HTR-8/SVneo (cell line): ENCODE measurements around the gene SLC6A19.

Source experiments
- DNase-seq: peaks from one replicate; pipeline ENCODE4 v3.0.0; 2011; ENCODE audit warnings: low spot score, mixed read lengths; ENCODE audit not compliant: insufficient read length
- FAIRE-seq: peaks from 2 replicates; lab custom pipeline; 2011; peaks lifted over from hg19 to GRCh38; lab: Jason Lieb, UNC

SLC6A19 gene

DNA sequence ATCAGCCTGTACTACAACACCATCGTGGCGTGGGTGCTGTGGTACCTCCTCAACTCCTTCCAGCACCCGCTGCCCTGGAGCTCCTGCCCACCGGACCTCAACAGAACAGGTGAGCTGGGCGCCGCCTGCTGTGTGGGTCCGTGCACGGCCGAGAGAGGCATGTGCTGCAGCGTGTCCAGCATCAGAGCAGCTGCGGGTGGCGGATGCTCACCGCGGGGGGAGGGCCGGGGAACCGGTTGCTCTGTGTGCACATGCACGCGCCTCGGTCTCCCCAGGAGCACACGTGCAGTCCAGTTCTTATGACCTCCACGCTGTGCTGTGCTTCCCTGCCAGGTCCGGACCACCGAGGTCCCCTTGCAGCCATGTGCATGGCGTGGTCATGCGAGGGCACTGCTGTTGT is 31.4 kb downstream of the SLC6A19 start:
- DNase-seq (no peak), FAIRE-seq (no peak)

DNA sequence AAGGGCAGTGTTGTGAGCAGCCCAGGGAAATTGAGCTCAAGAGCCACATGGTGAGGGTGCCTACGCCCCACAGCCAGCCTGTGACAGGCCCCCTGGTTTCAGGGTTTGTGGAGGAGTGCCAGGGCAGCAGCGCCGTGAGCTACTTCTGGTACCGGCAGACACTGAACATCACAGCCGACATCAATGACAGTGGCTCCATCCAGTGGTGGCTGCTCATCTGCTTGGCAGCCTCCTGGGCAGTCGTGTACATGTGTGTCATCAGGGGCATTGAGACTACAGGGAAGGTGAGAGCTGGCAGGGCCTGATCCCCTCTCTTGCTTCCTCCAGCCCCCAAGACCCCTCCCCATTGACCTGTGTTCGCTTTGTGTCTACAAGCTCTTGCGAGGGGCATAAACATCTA is 34.0 kb downstream of the SLC6A19 start:
- no peak for FAIRE-seq
- DNase-seq = no peak

DNA sequence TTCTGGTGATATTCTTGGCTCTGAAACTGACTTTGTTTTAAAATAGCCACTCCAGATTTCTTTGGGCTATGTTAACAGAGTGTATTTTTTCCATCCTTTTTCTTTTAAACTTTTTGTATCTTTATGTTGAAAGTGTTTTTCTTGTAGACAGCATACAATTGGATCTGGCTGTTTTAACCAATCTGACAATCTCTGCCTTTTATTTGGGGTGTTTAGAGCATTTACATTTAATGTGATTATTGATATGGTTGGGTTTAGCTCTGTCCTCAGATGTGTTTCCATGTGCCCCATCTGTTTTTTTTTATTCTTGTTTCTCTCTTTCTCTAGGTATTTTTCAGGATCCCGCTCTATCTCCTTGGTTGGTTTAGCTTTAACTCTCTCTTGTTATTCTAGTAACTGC is 34.4 kb downstream of the SLC6A19 start:
- FAIRE-seq = no peak

DNA sequence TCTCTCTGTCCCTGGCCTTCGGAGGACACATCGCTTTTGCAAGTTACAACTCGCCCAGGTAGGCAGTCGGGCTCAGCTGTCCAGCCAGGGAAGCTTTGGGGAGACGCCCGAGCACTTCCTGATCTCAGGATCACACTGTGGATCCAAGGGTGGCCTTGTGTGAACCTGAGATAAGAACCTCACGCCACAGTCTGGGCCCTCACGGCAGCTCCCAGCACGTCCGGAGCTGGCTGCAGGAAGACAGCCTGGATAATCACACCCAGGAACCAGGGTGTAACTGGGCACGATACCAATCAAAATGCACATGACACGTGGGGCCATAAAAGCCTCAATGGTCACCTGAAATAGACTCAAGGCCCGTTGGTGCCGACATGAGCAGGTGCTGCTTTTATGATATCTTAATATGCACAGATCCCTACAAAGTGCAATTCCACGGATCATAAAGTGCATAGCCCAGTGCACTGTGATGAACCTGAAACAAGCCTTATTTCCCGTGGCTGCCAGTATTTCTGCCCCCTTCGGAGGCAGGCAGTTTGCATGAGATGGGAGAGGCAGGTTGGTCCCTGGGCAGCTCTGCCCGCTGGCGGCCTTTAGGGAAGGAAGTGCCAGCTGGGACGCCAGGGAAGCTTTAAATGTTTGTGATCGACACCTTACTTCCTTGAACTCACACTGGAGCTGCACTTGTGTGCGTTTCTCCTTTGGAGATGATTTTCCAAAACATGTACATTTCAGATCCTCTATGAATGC is 38.3 kb downstream of the SLC6A19 start:
- no peak for FAIRE-seq
- DNase-seq = no peak

More for the DNA sequence above, 34.4 kb downstream of the SLC6A19 start:
- no peak for DNase-seq

DNA sequence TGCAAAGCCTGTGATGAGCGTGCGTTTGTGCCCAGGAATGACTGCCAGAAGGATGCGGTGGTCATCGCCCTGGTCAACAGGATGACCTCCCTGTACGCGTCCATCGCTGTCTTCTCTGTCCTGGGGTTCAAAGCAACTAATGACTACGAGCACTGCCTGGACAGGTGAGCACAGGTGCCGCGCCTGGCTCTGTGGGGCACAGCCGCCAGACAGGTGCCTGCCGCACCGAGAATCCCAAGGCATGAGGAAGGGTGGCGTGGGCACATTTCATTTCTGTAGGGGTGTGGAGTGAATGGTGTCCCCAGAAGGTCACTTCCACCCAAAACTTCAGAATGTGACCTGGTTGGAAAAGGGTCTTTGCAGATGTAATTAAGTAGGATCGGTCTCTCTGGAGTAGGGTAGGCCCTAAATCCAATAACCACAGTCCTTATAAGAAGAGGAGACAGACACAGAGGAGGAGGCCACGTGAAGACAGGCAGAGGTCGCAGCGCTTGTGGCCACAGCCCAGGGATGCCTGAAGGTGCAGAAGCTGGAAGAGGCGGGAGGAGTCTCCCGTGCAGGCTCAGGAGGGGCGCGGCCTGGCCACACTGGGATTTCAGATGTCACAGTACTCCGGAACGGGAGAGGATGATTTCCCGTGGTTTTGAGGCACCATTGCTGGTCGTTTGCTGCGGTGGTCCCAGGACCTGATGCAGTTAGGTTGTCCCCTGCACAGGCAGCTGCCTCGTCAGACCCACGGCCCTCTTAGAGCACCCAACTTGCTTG is 39.3 kb downstream of the SLC6A19 start:
- FAIRE-seq (no peak), DNase-seq (no peak)

DNA sequence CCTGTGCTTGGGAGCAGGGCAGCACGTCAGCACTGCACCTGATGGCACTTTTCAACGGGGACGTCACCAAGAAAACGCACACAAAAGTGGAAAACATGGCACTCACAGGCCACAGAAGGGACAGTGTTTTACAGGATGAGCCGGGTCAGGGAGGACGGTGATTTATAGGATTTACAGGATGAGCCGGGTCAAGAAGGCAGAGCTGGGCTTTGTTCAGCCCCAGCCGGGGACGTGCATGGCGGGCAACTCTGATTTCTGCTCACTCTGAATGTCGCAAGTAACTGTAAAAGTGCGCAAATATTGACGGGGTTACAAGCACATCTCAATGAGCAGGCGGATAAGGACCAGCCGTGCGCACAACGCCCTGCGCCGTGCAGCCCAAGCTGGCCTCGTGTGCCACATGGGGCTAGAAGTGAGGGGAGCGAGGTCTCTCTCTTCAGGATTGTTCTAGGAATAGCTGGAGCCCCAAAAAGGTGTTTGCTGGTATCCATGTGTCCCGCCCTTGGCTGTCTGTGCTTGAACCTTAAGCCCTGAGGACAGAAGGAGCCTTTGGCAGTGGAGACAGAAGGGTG is 40.2 kb downstream of the SLC6A19 start:
- FAIRE-seq = peak; percentile 4
- DNase-seq = no peak

DNA sequence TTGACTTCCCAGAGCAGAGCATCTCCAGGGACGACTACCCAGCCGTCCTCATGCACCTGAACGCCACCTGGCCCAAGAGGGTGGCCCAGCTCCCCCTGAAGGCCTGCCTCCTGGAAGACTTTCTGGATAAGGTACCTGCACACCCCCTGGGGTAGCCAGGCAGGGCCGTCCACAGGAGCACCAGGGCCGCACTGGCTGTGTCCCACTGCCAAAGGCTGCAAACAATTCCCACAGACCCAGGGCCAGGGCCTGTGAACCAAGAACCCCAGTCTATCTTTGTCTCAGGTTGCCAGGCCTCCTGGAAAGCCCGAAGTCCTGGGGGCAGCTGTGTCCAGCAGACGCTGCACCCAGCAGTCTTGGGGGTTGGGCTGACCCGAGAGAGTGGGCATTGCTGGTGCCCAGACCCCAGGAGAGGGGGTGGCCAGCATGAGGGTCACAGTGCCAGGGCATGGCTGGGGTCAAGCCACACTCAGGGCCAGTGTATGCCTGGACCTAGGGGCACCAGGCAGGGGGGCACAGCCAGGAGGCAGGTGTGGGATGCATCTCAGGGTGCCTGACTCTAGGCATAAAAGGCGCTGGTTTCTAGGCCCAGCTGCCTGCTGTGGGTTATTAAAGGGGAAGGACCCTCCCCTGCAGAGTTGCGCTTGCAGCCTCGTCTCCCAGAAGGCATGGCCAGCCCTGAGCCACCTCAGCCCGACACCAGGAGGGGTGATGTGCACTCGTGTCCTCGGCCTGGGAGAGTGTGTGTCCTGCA is 41.5 kb downstream of the SLC6A19 start:
- FAIRE-seq (no peak), DNase-seq (no peak)

DNA sequence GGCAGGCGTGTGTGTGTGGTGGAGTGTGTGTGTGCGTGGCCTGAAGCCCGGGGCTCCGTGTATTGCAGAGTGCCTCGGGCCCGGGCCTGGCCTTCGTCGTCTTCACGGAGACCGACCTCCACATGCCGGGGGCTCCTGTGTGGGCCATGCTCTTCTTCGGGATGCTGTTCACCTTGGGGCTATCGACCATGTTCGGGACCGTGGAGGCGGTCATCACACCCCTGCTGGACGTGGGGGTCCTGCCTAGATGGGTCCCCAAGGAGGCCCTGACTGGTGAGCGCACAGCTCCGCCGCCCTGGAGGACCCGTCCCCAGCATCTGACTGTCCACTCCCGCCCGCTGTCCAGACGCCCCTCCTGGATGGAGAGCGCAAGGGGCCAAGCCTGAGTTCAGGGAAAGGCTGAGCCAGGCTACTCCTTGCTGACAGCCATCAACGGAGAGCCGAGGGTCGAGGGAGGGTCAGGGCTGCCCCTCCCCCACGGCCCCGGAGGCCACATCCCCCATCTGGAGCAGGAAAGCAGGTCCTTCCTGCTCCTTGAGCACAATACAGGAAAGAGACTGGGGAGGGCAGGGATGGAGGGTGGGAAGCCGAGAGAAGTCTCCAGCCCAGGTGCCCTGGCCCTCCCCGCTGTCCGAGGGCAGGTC is 42.2 kb downstream of the SLC6A19 start:
- FAIRE-seq (peak; percentile 33), DNase-seq (no peak)

DNA sequence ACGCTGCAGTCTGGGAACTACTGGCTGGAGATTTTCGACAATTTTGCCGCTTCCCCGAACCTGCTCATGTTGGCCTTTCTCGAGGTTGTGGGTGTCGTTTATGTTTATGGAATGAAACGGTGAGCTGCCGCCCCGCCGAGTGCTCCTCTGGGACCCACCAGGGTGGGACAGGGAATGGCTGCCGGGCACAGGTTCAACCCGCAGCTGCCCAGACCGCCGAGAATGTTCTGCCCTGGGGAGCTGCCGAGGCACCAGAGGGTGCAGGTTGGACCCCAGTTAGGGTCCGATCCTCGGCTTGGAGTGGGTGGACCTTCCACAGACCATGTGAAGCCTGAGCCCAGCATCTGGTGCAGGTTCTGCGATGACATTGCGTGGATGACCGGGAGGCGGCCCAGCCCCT is 42.9 kb downstream of the SLC6A19 start:
- no peak for FAIRE-seq
- DNase-seq = no peak

DNA sequence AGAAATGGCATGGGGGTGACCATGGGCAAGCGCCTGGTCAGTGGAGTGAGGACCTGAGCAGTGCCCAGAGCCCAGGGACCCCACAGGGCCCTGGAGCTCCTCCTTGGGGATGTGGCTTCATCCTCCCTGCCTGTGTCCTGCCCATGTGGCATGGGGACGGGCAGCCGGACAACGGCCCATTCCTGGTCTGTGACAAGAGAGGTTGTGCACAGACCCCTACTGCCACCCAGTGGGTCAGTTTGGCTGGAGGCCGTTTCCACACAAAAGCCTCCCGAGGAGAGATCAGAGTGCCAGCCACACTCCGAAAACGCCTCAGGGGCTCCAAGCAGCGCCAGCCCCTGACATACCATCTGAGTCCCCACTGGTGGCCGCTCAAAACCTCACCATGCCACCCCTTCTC is 43.6 kb downstream of the SLC6A19 start:
- DNase-seq (peak; percentile 50), FAIRE-seq (no peak)

DNA sequence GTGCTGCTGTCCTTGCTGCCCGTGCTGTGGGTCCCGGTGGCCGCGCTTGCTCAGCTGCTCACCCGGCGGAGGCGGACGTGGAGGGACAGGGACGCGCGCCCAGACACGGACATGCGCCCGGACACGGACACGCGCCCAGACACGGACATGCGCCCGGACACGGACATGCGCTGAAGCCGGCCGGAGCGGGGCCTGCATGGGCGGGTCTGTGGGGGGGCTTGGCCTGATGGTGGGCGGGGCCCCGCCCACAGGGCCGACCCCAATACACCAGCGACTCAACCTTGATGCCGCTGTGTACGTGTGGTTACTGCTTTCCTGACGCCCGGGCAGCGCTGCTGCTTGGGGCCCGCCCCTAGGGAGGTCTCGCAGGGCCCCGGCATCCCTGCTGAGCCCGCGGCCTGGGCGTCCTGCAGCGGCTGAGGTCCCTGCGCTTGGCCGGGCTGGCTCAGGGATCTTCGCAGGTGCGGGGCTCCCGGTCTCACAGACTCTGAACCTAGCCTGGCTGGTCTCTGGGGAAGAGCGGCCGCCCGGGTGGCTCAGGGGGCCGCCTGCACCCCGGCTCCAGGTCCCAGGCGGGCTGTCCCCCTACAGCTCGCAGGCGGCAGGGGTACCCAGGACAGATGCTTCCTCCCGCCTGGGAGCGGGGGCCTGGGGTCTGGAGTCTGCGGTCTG is 44.6 kb downstream of the SLC6A19 start:
- FAIRE-seq (no peak), DNase-seq (no peak)

DNA sequence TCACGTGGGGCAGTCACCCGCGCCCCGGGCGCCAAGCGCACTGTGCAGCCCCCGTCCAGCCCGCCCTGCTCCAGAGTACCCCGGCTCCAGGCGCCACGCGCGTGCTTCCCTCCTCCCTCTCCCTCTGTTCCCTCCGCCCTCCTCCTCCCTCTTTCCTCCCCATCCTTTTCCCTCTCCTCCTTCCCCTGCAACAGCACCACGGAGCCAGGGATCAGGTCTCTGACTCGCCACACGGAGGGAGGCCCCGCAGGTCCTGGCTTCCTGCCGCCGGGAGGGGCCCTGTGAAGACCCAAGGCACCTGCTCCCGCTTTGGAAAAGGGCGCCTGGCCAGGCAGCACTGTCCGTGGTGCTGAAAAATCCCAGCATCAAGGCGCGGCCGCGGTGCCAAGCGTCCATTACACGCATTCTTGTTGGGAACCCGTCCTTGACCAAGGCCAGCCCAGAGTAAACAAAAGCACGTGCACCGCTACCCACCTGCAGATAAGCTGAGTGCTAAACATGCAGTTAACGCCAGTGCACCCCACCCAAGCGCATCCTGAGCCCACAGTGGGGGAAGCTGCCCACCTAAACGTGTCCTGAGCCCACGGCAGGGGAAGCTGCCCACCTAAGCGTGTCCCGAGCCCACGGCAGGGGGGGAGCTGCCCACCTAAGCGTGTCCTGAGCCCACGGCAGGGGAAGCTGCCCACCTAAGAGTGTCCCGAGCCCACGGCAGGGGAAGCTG is 45.5 kb downstream of the SLC6A19 start:
- FAIRE-seq = peak; percentile 49
- DNase-seq = peak; percentile 49

DNA sequence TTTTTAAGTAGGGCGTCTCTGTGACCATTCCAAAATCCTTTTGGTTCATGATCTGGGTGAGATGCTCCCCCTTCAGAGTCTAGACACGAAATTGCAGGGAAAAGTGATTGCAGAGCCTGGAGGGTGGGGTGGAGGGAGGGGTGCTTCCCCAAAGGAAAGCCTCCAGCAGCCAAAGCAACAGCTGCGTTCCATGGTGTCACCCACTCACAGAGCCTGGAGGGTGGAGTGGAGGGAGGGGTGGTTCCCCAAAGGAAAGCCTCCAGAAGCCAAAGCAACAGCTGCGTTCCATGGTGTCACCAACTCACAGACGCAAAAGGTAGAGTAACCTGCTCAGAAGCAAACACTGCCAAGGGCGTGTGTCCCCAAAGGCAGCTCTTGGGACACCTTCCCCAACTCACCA is 46.4 kb downstream of the SLC6A19 start:
- DNase-seq (no peak), FAIRE-seq (no peak)

DNA sequence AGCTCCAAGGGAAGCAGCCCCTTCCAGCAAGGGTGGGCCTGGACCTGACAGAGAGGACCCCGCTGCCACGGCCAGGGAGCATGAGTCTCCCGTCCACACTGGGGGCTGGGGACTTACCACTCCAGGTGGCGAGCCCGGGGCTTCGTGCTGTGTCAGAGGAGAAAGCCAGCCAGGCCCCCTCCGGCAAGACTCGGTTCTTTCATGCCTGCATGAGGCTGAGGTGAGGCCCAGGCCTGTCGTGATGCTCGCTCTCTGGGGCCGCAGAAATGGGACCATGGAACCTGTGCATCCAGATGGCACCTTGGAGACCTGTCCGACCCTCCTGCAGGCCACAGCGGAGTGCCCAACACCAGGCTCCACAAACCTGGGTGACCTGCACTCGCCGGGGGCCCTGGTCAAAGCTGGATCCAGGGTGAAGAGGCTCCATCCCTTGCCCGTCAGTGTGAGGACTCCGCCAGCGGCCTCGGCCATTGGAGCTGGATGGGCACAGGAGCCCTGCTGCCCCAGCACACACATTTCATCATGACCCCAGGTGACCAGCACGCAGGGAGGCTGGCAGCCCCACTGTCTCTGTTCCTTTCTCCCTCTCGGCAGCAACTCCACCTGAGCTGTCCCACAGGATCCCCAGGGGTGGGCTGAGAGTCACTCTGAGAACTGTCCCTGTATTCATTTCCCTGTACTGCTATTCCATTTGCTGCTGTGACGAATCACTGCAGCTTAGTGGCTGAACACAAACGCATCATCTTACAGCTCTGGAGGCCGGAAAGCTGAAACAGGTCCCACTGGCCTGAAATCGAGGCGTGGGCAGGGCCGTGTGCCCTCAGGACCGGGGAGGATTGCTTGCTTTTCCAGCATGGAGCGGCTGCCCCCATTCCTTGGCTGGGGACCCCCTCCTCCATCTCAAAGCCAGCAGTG is 48.2 kb downstream of the SLC6A19 start:
- no peak for DNase-seq
- peak; percentile 52 for FAIRE-seq

DNA sequence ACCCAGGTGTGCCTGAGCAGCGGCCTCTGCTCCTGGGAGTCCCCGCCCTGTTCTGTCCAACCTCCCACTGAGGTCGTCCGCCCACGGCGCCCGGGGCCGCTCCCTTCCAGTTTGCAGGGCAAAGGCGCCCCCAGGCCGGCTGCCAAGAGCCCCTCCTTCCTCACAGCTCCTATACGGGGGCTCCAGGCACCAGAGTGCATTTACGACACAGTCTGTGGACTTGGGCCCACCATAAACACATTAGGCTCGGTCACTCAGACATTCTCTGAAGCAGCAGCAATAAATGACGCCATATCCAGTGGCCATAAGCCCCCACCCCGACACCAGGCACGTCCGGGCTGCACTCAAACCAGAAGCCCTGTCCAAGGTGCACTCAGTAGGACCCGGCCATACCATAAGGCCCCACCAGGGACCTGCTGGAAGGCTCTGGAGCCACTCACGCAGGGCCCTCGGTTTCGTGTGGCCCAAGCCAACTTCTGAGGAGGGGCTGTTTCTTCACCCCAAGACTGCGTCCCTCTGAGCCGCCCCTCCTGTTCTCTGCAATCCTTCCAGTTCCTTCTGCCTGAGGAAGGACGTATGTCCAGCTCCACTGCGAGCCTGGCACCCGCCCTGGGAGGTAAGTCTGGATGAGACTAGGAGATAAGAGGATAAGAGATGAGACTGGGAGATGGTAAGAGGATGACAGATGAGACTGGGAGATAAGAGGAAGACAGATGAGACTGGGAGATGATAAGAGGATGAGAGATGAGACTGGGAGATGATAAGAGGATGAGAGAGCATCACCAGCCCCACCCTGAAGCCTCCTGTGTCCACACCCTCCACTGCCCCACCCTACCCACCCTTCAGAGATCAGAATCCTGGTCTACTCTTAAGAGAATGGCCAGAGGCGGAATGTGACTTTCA is 50.5 kb downstream of the SLC6A19 start:
- DNase-seq (no peak), FAIRE-seq (no peak)

DNA sequence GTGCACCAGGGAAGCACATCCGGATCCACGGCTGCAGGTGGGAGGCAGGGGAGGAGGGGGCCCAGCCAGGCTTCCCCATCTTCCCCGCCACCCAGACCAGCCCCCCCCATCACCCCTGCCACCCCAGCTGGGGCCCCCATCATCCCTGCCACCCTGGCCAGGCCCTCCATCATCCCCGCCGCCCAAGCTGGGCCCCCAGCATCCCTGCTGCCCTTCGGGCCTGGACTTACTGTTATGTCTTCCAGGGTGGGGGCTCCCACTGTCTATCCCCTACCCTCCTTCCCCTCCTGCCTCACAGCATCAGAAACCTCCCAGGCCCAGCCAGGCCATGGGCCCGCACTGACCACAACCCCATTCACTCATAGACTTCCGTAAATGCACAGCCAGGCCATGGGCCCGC is 51.3 kb downstream of the SLC6A19 start:
- DNase-seq = no peak
- FAIRE-seq = no peak

DNA sequence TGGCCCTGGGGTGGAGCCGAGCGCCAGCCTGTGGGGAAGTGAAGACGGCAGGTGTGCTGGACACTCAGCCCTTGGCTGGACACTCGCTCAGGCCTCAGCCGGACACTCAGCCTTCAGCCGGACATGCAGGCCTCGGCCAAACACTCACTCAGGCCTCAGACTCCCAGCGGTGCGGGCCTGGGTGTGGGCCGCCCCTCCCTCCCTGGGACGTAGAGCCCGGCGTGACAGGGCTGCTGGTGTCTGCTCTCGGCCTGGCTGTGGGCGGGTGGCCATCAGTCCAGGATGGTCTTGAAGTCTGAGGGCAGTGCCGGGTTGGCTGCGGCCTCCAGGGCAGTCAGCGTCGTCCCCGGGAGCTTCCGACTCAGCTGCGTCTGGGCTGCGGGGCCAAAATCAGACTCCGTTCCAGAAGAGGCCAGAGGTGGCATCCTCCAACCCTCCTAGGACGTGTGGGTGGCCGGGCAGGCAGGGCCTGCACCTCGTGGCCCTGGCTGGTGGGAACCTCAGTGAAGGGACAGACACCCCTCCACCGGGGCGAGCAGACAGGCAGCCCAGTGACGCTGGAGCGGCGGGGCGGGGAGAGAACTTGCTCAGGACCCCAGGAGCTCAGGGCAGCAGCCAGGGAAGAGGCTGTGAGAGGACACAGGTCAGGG is 52.2 kb downstream of the SLC6A19 start:
- DNase-seq (no peak), FAIRE-seq (no peak)
